Esophagus muscularis mucosa (tissue), 4 donors: ENCODE data around the gene SAV1.

ENCODE experiments used
- EP300 ChIP-seq: sonication (generic); formaldehyde crosslinking; IDR thresholded peaks from one replicate; pipeline ENCODE4 v1.6.1; 2017; ENCODE audit warnings: antibody characterized with exemption
- POLR2AphosphoS5 ChIP-seq, 2 donors: sonication (generic); formaldehyde crosslinking; IDR thresholded peaks; one replicate each; pipeline ENCODE4 v1.6.1; 2017; ENCODE audit warnings: antibody characterized with exemption in 2 of 2
- TF ChIP-seq, protein P1 (sequence below), 3 experiments: fragments of 200-600 bp in 2 of 3; fragments of 450-650 bp in 1 of 3; sonication (generic) in 2 of 3; IDR thresholded peaks; one replicate each; pipeline ENCODE4 v1.5.1; 2017 to 2019; ENCODE audit warnings: antibody characterized with exemption in 3 of 3, mild to moderate bottlenecking in 2 of 3, moderate library complexity in 1 of 3

DNA sequence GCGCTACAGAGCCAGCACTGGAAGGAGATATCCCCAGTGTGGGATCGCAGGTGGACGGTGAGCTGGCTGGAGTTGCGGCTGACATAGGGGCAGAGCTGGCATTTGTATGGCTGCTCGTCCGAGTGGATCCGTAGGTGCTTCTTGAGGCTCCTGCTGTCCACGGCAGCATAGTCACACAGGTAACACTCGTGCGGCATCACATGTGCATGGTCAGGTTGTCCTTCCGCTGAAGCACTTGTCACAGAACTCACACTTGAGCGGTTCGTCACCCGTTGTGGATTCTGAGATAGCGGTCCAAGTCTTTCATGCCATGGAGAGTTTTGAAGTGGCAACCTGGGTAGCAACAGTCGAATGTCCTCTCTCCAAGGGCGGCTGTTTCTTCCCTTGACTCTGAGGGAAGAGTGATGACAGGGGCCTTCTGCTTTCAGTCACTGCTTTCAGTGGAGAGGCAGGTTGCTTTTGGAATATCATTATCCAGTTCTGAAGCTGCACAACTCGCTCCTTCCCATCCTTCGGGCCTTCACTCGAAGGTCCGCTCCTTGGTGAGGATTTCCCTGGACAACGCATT is 37.0 kb upstream of the SAV1 start:
- TF ChIP-seq, protein P1, sequence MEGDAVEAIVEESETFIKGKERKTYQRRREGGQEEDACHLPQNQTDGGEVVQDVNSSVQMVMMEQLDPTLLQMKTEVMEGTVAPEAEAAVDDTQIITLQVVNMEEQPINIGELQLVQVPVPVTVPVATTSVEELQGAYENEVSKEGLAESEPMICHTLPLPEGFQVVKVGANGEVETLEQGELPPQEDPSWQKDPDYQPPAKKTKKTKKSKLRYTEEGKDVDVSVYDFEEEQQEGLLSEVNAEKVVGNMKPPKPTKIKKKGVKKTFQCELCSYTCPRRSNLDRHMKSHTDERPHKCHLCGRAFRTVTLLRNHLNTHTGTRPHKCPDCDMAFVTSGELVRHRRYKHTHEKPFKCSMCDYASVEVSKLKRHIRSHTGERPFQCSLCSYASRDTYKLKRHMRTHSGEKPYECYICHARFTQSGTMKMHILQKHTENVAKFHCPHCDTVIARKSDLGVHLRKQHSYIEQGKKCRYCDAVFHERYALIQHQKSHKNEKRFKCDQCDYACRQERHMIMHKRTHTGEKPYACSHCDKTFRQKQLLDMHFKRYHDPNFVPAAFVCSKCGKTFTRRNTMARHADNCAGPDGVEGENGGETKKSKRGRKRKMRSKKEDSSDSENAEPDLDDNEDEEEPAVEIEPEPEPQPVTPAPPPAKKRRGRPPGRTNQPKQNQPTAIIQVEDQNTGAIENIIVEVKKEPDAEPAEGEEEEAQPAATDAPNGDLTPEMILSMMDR (IDR thresholded peaks at IDR 0.05): no peak
- TF ChIP-seq EP300 (no peak), POLR2AphosphoS5 (IDR thresholded peaks at IDR 0.05) (no peak)
